ENCODE data around the gene SAPCD1. TPM values are rescaled to one million over a fixed set of nuclear protein-coding genes. Genes with fewer than 3 reads are reported as not detected.

Gene SAPCD1
- total and polyA plus RNA-seq, 10 of the 15 experiments (the other 5 are each of a cell fraction or from before 2014, with no cell fraction given) = 1.6 to 13.0 (median 5.4) TPM

GRCh38 chr6:31713991-31714684, 48.3 kb upstream of the SAPCD1 start:
- SMC1A ChIA-PET (ENCODE audit: uncharacterized antibody, unreplicated experiment) = interaction anchor here (0.6 to 2.1 kb wide), 2 partner anchors 10 to 56 kb away, joined by 3 to 7 read pairs; partner anchors contain the start of gene MPIG6B
- no peaks in the 10 kb centered on the region for H3K79me2 ChIP-seq (ENCODE audit: control insufficient read depth, insufficient read depth, low read length)
- RAD21 ChIA-PET (ENCODE audit: unreplicated experiment) = no interaction called here
- H3K4me1 ChIP-seq (ENCODE audit: control insufficient read depth, insufficient read depth, low read length) = no peaks in the 10 kb centered on the region
- H4K20me1 ChIP-seq (ENCODE audit: control insufficient read depth, insufficient read depth) = no peaks in the 10 kb centered on the region
- 31% methylated on average over 5 of the region's 5 CpGs for WGBS (ENCODE audit: insufficient coverage, insufficient replicate concordance, low lambda C conversion rate, missing lambda C conversion rate)
- CTCF ChIA-PET = interaction anchor here (1.1 to 1.4 kb wide), 2 partner anchors 10 to 56 kb away, joined by 3 to 5 read pairs; partner anchors contain the start of gene MPIG6B
- H3K27me3 ChIP-seq (replicated peaks in 1 of 2; ENCODE audit: control insufficient read depth in 2 of 2, insufficient read depth in 2 of 2, low read length in 1 of 2) = peaks cover 0 to 2% of the 10 kb centered on the region in 2 experiments; a peak in 3 of 4 replicates
- FAIRE-seq (no peak), DNase-seq (ENCODE audit: low read depth, low spot score) (no peak), ATAC-seq (no peak)
- H2AFZ ChIP-seq (ENCODE audit: control insufficient read depth, low read depth, low read length) = no peak overlapping the region
- no peaks in the 10 kb centered on the region for H3K36me3 ChIP-seq (ENCODE audit: control insufficient read depth in 2 of 2, insufficient read depth in 2 of 2, low read length in 1 of 2)
- intact Hi-C loops (cut with micrococcal nuclease; ENCODE audit: unreplicated experiment) (no loop called here), in situ Hi-C loops (cut with MboI) (no loop called here)
- H3K4me2 ChIP-seq (ENCODE audit: control insufficient read depth, insufficient read depth) = no peak overlapping the region
- no TSS peak for BruUV-seq (replicated peaks)
- no peaks in the 10 kb centered on the region for H3K9me3 ChIP-seq (replicated peaks; ENCODE audit: control insufficient read depth, insufficient read depth, low read length)
- POLR2A ChIA-PET = interaction anchor here (0.5 to 1.3 kb wide), 4 partner anchors 21 to 202 kb away, joined by 3 to 6 read pairs (median 4); no protein-coding TSS in a partner anchor
- no peak overlapping the region for H3K27ac ChIP-seq (ENCODE audit: control insufficient read depth, insufficient read depth)
- TF ChIP-seq BCL11A (IDR thresholded peaks at IDR 0.05; ENCODE audit: low read depth, low read length) (no peak), JUNB (IDR thresholded peaks at IDR 0.05) (no peak), SRF (IDR thresholded peaks at IDR 0.05; ENCODE audit: low read depth in 2 of 2, low read length in 2 of 2) (no peak), NFXL1 (IDR thresholded peaks at IDR 0.05; ENCODE audit: borderline replicate concordance) (no peak), POLR2AphosphoS5 (IDR thresholded peaks at IDR 0.05; ENCODE audit: low read length) (no peak), GABPA (IDR thresholded peaks at IDR 0.05; ENCODE audit: low read depth) (no peak), SP1 (IDR thresholded peaks at IDR 0.05; ENCODE audit: low read depth, low read length) (no peak), NR2C1 (IDR thresholded peaks at IDR 0.05) (no peak)
- TF ChIP-seq, protein P1, sequence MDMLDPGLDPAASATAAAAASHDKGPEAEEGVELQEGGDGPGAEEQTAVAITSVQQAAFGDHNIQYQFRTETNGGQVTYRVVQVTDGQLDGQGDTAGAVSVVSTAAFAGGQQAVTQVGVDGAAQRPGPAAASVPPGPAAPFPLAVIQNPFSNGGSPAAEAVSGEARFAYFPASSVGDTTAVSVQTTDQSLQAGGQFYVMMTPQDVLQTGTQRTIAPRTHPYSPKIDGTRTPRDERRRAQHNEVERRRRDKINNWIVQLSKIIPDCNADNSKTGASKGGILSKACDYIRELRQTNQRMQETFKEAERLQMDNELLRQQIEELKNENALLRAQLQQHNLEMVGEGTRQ (IDR thresholded peaks at IDR 0.05; ENCODE audit: borderline replicate concordance, low read depth, low read length) = no peak
- H3K4me3 ChIP-seq = no peak overlapping the region
- no peak overlapping the region for H3K9ac ChIP-seq (ENCODE audit: control insufficient read depth, insufficient read depth, low read length)

All from GM12878 (cell line).